H9 (cell line): ENCODE measurements around the gene AP1S1. TPM values are rescaled to one million over a fixed set of nuclear protein-coding genes. Genes with fewer than 3 reads are reported as not detected.
A peak's percentile ranks its signal among the peaks of the same experiment; 100 is the strongest.

Experiments used
- DNase-seq: peaks from one replicate; pipeline ENCODE4 v3.0.0-alpha.2; 2017
- H2AFZ ChIP-seq: one replicate; pipeline ENCODE4 v1.6.1; 2013; ENCODE audit warnings: mild to moderate bottlenecking, low read length, control low read depth, moderate library complexity
- H2AK5ac ChIP-seq: 2 replicates; pipeline ENCODE4 v1.6.1; 2013; ENCODE audit warnings: low read length, control low read depth, mixed read lengths; ENCODE audit not compliant: insufficient read length
- H2BK120ac ChIP-seq: one replicate; pipeline ENCODE4 v1.6.1; 2013; ENCODE audit warnings: low read depth, mild to moderate bottlenecking, low read length, control low read depth, inconsistent platforms; ENCODE audit not compliant: poor library complexity, severe bottlenecking
- H2BK12ac ChIP-seq: 2 replicates; pipeline ENCODE4 v1.6.1; 2013; ENCODE audit warnings: low read length, control low read depth, mixed read lengths, low read depth; ENCODE audit not compliant: insufficient read length
- H2BK15ac ChIP-seq: 2 replicates; pipeline ENCODE4 v1.6.1; 2013; ENCODE audit warnings: low read depth, low read length, control low read depth
- H2BK20ac ChIP-seq: one replicate; pipeline ENCODE4 v1.6.1; 2013; ENCODE audit warnings: low read depth, mild to moderate bottlenecking, low read length, control low read depth, inconsistent platforms; ENCODE audit not compliant: poor library complexity, severe bottlenecking
- H2BK5ac ChIP-seq: 2 replicates; pipeline ENCODE4 v1.6.1; 2013; ENCODE audit warnings: low read length, control low read depth, mixed read lengths; ENCODE audit not compliant: insufficient read length
- H3K14ac ChIP-seq: 2 replicates; pipeline ENCODE4 v1.6.1; 2013; ENCODE audit warnings: low read length, control low read depth; ENCODE audit not compliant: insufficient read depth
- H3K18ac ChIP-seq: 2 replicates; pipeline ENCODE4 v1.6.1; 2013; ENCODE audit warnings: low read depth, mild to moderate bottlenecking, mixed read lengths, low read length, control low read depth; ENCODE audit not compliant: insufficient read length
- H3K23ac ChIP-seq: 2 replicates; pipeline ENCODE4 v1.6.1; 2013; ENCODE audit warnings: low read length, control low read depth, mixed read lengths, low read depth; ENCODE audit not compliant: insufficient read length
- H3K23me2 ChIP-seq: 2 replicates; pipeline ENCODE4 v1.6.1; 2013; ENCODE audit warnings: low read depth, mild to moderate bottlenecking, mixed read lengths, low read length, control low read depth; ENCODE audit not compliant: insufficient read length, poor library complexity, severe bottlenecking
- H3K27ac ChIP-seq: 2 replicates; pipeline ENCODE4 v1.5.1; 2013; ENCODE audit warnings: low read length, control low read depth, mixed read lengths, low read depth; ENCODE audit not compliant: insufficient read length
- H3K27me3 ChIP-seq: 2 replicates; pipeline ENCODE4 v1.6.1; 2013; ENCODE audit warnings: low read length, control low read depth, inconsistent platforms; ENCODE audit not compliant: insufficient read depth
- H3K4ac ChIP-seq: 2 replicates; pipeline ENCODE4 v1.6.1; 2013; ENCODE audit warnings: low read depth, mild to moderate bottlenecking, control low read depth, inconsistent platforms, low read length, moderate library complexity
- H3K4me1 ChIP-seq: 2 replicates; pipeline ENCODE4 v1.6.1; 2013; ENCODE audit warnings: low read length, control low read depth, inconsistent platforms; ENCODE audit not compliant: insufficient read depth
- H3K4me2 ChIP-seq: 2 replicates; pipeline ENCODE4 v1.6.1; 2013; ENCODE audit warnings: low read length, control low read depth, mixed read lengths; ENCODE audit not compliant: insufficient read length, insufficient read depth
- H3K56ac ChIP-seq: 2 replicates; pipeline ENCODE4 v1.6.1; 2013; ENCODE audit warnings: low read depth, mild to moderate bottlenecking, mixed read lengths, low read length, control low read depth; ENCODE audit not compliant: insufficient read length
- H3K79me1 ChIP-seq: 2 replicates; pipeline ENCODE4 v1.6.1; 2013; ENCODE audit warnings: low read depth, mild to moderate bottlenecking, moderate library complexity, low read length, control low read depth, inconsistent platforms; ENCODE audit not compliant: insufficient read depth, poor library complexity, severe bottlenecking
- H3K79me2 ChIP-seq: 2 replicates; pipeline ENCODE4 v1.6.1; 2013; ENCODE audit warnings: low read length, control low read depth, inconsistent platforms; ENCODE audit not compliant: insufficient read depth
- H3K9ac ChIP-seq: 2 replicates; pipeline ENCODE4 v1.6.1; 2013; ENCODE audit warnings: low read length, control low read depth, mixed read lengths; ENCODE audit not compliant: insufficient read length; ENCODE audit errors: extremely low read depth
- H3K9me3 ChIP-seq: one replicate; pipeline ENCODE4 v1.6.1; 2013; ENCODE audit warnings: low read depth, low read length, inconsistent platforms; ENCODE audit not compliant: control insufficient read depth
- H3T11ph ChIP-seq: one replicate; pipeline ENCODE4 v1.6.1; 2013; ENCODE audit warnings: mild to moderate bottlenecking, low read length, control low read depth, inconsistent platforms
- H4K20me1 ChIP-seq: one replicate; pipeline ENCODE4 v1.6.1; 2013; ENCODE audit not compliant: control insufficient read depth, insufficient read length, insufficient read depth
- H4K5ac ChIP-seq: 2 replicates; pipeline ENCODE4 v1.6.1; 2013; ENCODE audit warnings: low read depth, mild to moderate bottlenecking, mixed read lengths, low read length, control low read depth; ENCODE audit not compliant: insufficient read length
- H4K8ac ChIP-seq: replicated peaks from 2 replicates; pipeline ENCODE4 v1.6.1; 2013; ENCODE audit warnings: low read length, control low read depth, mixed read lengths, low read depth; ENCODE audit not compliant: insufficient read length
- H4K91ac ChIP-seq: 2 replicates; pipeline ENCODE4 v1.6.1; 2013; ENCODE audit warnings: low read depth, mild to moderate bottlenecking, moderate library complexity, mixed read lengths, low read length, control low read depth; ENCODE audit not compliant: insufficient read length
- H3K27ac Mint-ChIP-seq, 3 experiments: 2 replicates in 2 of 3; 3 replicates in 1 of 3; pipeline ENCODE4 v1.8.0; 2020 to 2021; ENCODE audit warnings: mixed read lengths in 3 of 3, mild to moderate bottlenecking in 1 of 3, moderate library complexity in 1 of 3
- H3K27me3 Mint-ChIP-seq: 2 replicates; pipeline ENCODE4 v1.8.0; 2021; ENCODE audit warnings: low read depth, mild to moderate bottlenecking, moderate library complexity, mixed read lengths
- H3K36me3 Mint-ChIP-seq, 3 experiments: 2 replicates in 2 of 3; 3 replicates in 1 of 3; pipeline ENCODE4 v1.8.0; 2020 to 2021; ENCODE audit warnings: low read depth in 3 of 3, mixed read lengths in 3 of 3; ENCODE audit not compliant: insufficient read depth in 1 of 3
- H3K4me1 Mint-ChIP-seq, 2 experiments: 2 replicates each; pipeline ENCODE4 v1.8.0; 2020; ENCODE audit warnings: mixed read lengths in 2 of 2
- H3K4me3 Mint-ChIP-seq, 2 experiments: 2 replicates in 1 of 2; 3 replicates in 1 of 2; pipeline ENCODE4 v1.8.0; 2020 to 2021; ENCODE audit warnings: mild to moderate bottlenecking in 2 of 2, mixed read lengths in 2 of 2, moderate library complexity in 1 of 2
- H3K9me3 Mint-ChIP-seq, 2 experiments: 2 replicates in 1 of 2; 3 replicates in 1 of 2; pipeline ENCODE4 v1.8.0; 2020; ENCODE audit warnings: mild to moderate bottlenecking in 2 of 2, mixed read lengths in 2 of 2, moderate library complexity in 1 of 2
- CTCF ChIP-seq: fragments of 200-600 bp; sonication (generic); conservative IDR thresholded peaks from 3 replicates; pipeline ENCODE4 v1.8.0; 2021; ENCODE audit warnings: antibody characterized with exemption, mild to moderate bottlenecking
- total RNA-seq: library from RNA; stranded (reverse); gene quantifications from 2 replicates; pipeline ENCODE4 v1.2.1, GENCODE V29; 2021

AP1S1 gene
- total RNA-seq, 1 experiment from 2014 or later = 65.2 TPM

GRCh38 chr7:101160910-101161309 lies 6.6 kb downstream of the AP1S1 start:
- H3K27me3 ChIP-seq = no peaks in the 10 kb centered on the region; the same call in 1 of the 2 replicates
- H2BK5ac ChIP-seq = no peak overlapping the region
- no peak overlapping the region for H2AFZ ChIP-seq
- H2BK20ac ChIP-seq = no peak overlapping the region
- H3K56ac ChIP-seq = no peak overlapping the region
- H2BK12ac ChIP-seq = no peak overlapping the region
- Mint-ChIP-seq H3K27me3 (peaks cover 13% of the 10 kb centered on the region), H3K4me3 (peak overlapping the region in 1 of 2 experiments; percentile 53; a peak in 1 of 5 replicates), H3K4me1 (peaks cover 41 to 58% of the 10 kb centered on the region in 2 experiments), H3K36me3 (peaks cover 0 to 25% (median 20%) of the 10 kb centered on the region in 3 experiments; a peak in 4 of 7 replicates), H3K9me3 (no peaks in the 10 kb centered on the region; a peak in 1 of 5 replicates), H3K27ac (no peak overlapping the region)
- no peak overlapping the region for H3K14ac ChIP-seq
- no peak overlapping the region for H2AK5ac ChIP-seq
- H4K5ac ChIP-seq = no peak overlapping the region
- no peak overlapping the region for H3K18ac ChIP-seq
- no peak overlapping the region for H3T11ph ChIP-seq
- no peak overlapping the region for H2BK15ac ChIP-seq
- H2BK120ac ChIP-seq = no peak overlapping the region
- no peak overlapping the region for H4K8ac ChIP-seq
- no peaks in the 10 kb centered on the region for H4K20me1 ChIP-seq
- TF ChIP-seq CTCF = no peak
- no peak overlapping the region for H3K4ac ChIP-seq
- H3K79me1 ChIP-seq = no peaks in the 10 kb centered on the region
- H3K9me3 ChIP-seq = no peaks in the 10 kb centered on the region
- no peak overlapping the region for H3K27ac ChIP-seq
- no peak overlapping the region for H3K4me2 ChIP-seq
- no peak for DNase-seq
- H3K23me2 ChIP-seq = peaks cover 24% of the 10 kb centered on the region
- peaks cover 7% of the 10 kb centered on the region; the same call in 1 of the 2 replicates for H3K4me1 ChIP-seq
- H3K9ac ChIP-seq = no peak overlapping the region
- H3K79me2 ChIP-seq = no peaks in the 10 kb centered on the region
- no peak overlapping the region for H3K23ac ChIP-seq
- no peak overlapping the region for H4K91ac ChIP-seq
